Embryonic facial prominence (tissue), 1 donor: ENCODE data around the gene IMP3.

Source experiments
- DNase-seq: peaks from one replicate; pipeline ENCODE4 v3.0.0-alpha.2; 2016; ENCODE audit errors: extremely low spot score

IMP3 gene

DNA sequence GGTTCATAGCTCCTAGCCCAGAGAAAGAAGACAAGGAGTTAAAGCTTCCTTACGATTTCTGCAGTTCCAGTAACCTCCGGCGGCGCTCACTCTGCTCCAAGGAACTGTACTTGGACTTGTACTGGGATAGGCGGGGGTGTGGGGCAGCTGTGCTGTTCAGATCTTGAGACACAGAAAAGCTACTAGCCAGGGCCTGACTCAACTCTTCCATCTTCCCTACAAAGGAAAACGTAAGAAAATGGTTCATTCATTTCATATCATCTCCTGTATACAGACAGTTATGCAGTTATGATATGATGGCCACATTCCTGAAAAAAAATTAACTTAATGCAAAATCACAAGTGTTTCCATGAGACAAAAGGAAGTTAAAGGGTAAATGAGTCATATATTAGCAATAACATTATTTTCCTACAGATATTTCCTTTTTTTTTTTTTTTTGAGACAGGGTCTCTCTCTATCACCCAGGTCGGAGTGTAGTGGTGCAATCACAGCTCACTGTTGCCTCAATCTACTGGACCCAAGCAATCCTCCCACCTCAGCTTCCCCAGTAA, 19.1 kb downstream of the IMP3 start:
- peak; percentile 21 for DNase-seq

DNA sequence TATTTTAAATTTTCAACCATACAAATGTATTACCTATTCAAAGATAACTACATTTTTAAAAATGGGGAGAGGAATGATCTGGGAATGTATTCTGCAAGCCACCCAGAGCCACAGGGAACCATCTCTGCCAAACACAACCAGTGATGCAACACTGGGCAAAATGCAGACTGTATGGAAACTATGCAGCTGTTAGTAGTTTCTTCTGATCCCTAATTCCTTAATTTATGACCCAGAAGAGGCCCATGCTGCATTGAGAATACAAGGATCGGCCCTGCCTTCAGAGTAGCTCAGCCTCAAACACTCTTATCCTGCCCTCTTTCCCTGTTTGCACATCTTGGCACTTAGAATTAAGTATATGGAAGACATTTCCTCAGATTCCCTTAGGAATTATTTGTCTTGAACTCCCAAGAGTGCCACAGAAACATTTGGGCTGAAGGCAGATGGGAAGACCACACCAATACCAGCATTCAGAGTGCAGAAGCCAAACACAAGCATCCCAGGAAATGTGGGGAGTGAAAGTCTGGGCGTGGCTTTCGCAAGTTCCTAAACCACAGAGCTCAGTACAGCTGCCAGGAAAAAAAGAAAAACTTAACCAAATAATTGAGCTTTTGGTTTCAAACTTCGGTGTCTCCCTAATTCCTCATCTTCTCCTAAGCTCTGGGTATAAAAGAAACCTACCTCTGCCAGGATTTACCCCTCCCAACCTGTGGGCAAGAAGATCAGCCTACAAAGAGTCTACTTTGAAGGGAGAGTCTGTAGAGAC, 19.8 kb downstream of the IMP3 start:
- DNase-seq = no peak

DNA sequence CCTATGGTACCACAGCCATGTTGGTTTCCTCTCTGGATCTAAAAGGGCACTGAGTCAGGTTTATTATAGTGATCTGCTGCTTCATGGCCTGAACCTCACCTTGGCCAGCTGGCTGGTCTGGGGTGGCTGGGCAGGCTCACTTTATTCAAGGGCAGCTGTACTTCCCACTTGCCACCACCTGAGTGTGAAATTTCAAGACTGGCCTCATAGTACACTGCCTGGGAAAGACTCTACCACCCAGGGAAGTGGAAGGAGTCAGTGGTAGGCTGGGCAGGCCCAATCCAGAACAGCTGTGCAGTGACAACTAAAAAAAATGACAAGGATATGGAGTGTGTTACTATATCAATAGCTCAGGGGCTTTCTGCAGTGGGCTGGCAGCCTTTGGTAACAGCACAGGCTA, 23.3 kb downstream of the IMP3 start:
- no peak for DNase-seq

DNA sequence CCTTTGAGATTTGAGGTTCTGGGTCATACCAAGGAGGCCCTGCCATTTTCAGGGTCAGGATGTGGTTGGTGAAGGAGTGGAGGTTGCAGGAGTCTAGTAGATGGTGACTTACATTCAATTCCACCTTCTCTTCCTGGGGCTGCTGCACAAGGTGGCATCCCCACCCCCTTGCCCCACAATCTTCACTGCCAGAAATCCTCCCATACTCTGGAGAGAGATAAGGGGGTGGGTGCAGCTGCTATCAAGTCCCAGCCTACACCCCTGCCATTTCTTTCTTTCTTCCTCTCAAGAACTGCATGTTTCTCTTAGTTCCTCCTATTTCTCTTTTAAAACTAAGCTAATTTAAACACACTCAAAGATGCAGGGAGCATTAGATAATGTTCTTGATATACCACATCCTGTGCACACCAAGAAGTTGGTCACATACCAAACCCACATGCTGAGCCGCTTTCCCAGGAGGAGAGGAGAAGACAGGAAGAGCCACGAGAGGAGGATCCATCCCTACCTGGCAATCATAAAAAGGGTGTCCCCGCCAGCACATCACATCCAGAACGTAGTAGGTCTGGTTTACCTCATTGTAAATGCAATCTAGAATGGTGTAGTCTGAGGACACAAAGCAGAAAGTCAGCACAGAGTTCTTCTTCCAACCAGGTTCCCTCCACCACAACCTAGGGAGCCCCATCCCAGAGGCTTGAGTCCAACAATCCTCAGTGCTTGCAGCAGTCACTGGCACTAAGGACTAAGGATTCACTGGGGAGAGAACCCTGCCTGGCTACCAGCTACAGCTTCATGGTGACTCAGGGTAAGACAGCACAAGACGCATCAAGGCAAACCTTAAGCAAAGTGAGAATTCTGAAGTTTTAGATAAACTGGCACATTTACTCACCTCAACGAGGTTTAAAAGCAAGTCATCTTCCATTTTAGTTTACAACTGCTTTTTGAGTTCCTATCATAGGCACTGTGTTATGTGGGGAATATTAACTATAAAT, 33.0 kb downstream of the IMP3 start:
- DNase-seq = no peak

GRCh38 chr15:75606026-75606425, 34.0 kb downstream of the IMP3 start:
- DNase-seq = no peak

GRCh38 chr15:75599401-75599800, 40.6 kb downstream of the IMP3 start:
- no peak for DNase-seq

DNA sequence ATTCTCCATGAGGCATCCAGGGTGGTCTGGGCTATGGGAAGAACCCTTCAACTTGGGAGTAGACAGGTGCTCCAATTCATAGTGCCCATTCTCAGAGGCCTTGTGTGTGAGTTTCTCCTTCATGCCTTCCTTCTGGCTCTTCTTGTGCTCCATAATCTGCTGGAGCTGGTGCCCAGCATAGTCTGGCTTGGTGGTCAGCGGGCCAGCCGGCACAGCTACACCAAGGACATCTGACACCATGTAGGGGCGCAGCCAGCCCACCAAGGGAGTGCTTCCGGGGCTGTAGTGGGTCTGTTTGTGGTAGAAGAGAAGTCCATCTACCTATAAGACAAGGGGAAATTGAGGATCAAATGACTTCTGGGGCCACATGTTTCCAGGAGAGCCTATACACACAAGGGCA, 41.7 kb downstream of the IMP3 start:
- no peak for DNase-seq

- DNase-seq = no peak
Measured at GRCh38 chr15:75597667-75598341, 42.2 kb downstream of the IMP3 start.

DNA sequence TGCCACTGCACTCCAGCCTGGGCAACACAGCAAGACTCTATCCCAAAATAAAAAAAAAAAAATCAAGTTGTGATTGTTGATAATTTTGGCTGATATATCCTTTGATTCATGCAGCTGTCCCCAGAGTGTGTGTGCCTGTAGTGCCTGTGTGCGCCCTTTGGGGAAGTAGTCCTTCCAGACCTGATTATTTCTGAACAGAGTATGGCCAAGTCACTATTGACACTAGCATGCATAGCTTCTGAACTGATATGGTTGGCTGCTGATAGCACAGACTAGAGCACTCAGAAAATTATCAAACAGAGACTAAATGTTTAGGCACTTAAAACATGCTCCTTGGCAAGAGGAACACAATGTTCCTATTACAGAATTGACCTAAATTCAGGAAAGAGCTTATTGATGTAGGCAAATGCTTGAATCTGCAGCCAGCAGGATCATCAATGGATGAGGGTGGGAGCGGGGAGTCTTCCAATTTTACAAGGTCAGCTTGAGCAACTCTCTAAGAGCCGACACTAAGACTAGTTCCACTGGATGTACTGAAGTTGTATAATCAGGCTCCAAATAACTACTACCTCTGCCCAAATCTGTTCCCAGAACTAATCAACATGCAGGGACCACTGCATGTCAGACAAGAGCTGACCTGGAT, 43.2 kb downstream of the IMP3 start:
- no peak for DNase-seq

DNA sequence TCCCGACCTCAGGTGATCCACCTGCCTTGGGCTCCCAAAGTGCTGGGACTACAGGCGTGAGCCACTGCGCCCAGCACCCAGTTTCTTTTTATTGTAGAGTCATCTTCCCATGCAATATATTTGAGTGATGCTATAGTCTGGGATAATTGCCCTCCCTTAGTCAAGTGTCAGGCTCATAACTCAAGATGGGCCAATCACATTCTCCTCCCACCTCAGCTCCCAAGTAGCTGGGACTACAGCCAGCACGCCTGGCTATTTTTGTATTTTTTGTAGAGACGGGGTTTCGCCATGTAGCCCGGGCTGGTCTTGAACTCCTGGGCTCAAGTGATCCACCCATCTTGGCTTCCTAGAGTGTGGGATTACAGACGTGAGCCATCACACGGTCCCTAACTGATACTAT, 45.7 kb downstream of the IMP3 start:
- DNase-seq = no peak

- DNase-seq = no peak
Measured at GRCh38 chr15:75591655-75592364, 48.2 kb downstream of the IMP3 start.

DNA sequence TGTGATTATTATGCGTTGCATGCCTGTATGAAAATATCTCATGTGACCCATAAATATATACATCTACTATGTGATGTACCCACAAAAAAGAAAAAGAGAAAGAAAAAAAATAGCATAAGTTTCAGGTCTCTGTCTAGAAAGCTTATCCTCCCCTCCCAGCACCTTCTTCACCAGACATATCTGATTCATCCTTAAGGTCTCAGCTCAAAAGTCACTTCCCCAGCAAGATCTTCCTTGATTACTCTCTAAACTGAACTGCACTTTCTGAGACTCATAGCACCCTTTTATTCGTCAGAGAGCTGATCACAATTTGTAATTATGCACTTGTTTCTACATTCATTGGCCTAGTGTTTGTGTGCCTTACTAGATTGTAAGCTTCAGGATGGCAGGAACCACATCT, 49.8 kb downstream of the IMP3 start:
- no peak for DNase-seq
